Prostate gland (tissue), 2 donors: Measurements from ENCODE around the gene AKAP8L.

Experiments
- POLR2A ChIP-seq: fragments of 450-650 bp; IDR thresholded peaks from one replicate; pipeline ENCODE4 v1.6.1; 2016; ENCODE audit warnings: antibody characterized with exemption, mild to moderate bottlenecking
- TF ChIP-seq, protein P1 (sequence below), 4 experiments: fragments of 200-600 bp in 2 of 4; fragments of 450-650 bp in 2 of 4; sonication (generic) in 2 of 4; IDR thresholded peaks; 1 replicate in 3 of 4; 2 replicates in 1 of 4; pipeline ENCODE4 v1.5.1; 2016 to 2019; ENCODE audit warnings: antibody characterized with exemption in 4 of 4, mild to moderate bottlenecking in 2 of 4, moderate library complexity in 2 of 4

DNA sequence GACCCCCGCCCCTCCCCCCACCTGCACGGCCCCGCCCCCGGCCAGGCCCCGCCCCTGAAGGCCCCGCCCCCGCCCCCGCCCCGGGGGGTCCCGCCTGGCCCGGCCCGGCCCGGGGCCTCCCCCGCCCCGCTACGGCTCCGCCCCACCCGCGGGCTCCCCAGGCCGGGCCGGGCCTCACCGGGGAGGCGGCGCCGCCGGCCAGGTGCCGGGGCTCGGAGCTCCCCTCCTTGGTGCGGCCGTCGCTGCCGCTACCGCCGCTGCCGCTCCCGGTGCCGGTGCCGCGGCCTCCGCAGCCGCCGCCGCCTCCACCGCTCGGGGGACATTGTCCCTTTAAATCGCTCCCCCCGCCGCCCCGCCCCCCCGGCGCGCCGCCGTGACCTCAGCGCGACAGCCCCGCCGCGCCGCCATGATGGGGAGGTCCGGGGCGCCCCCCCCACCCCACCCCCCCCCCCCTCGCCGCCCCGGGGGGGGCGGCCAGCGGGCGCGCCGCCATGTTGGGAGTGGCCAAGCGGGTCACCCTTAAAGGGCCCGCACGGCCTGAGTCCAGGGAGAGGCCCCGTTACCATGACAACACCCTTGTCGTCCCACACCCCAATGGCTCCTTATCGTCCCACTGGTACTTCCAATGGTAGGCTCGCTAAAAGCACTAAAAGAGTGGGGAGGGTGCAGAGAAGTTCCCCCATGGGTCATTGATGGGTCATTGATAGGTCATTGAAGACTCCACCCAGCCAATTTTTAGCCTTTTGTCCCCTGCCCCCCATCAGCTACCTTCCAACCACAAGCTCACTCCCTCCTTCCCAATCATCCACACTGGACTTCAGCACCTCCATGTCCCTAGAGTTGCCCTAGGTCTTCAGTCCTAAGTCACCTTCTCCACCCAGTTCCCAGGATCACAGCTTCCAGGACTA, 31.1 kb upstream of the AKAP8L start, which contains the start of gene WIZ:
- TF ChIP-seq, protein P1, sequence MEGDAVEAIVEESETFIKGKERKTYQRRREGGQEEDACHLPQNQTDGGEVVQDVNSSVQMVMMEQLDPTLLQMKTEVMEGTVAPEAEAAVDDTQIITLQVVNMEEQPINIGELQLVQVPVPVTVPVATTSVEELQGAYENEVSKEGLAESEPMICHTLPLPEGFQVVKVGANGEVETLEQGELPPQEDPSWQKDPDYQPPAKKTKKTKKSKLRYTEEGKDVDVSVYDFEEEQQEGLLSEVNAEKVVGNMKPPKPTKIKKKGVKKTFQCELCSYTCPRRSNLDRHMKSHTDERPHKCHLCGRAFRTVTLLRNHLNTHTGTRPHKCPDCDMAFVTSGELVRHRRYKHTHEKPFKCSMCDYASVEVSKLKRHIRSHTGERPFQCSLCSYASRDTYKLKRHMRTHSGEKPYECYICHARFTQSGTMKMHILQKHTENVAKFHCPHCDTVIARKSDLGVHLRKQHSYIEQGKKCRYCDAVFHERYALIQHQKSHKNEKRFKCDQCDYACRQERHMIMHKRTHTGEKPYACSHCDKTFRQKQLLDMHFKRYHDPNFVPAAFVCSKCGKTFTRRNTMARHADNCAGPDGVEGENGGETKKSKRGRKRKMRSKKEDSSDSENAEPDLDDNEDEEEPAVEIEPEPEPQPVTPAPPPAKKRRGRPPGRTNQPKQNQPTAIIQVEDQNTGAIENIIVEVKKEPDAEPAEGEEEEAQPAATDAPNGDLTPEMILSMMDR (IDR thresholded peaks at IDR 0.05) = no peak
- no peak for TF ChIP-seq POLR2A
